KMS-11 (cell line): ENCODE results near the gene IMMP2L.

Source experiments
- H2AFZ ChIP-seq: fragments of 200-600 bp; sonication (generic); 2 replicates; pipeline ENCODE4 v1.6.1; 2016; ENCODE audit warnings: antibody characterized with exemption, mixed run types, low read depth
- H3K27ac ChIP-seq: fragments of 200-600 bp; sonication (generic); 2 replicates; pipeline ENCODE4 v1.6.1; 2016; ENCODE audit warnings: mild to moderate bottlenecking, mixed run types
- H3K27me3 ChIP-seq: fragments of 200-600 bp; sonication (generic); 2 replicates; pipeline ENCODE4 v1.6.1; 2017; ENCODE audit warnings: mild to moderate bottlenecking, low read depth, mixed run types, moderate library complexity; ENCODE audit not compliant: insufficient read depth
- H3K36me3 ChIP-seq: fragments of 200-600 bp; sonication (generic); 2 replicates; pipeline ENCODE4 v1.6.1; 2017; ENCODE audit warnings: mild to moderate bottlenecking, mixed run types; ENCODE audit not compliant: insufficient read depth
- H3K4me1 ChIP-seq: fragments of 200-600 bp; sonication (generic); 2 replicates; pipeline ENCODE4 v1.6.1; 2016; ENCODE audit warnings: mild to moderate bottlenecking, low read depth, mixed run types; ENCODE audit not compliant: poor library complexity, severe bottlenecking
- H3K4me2 ChIP-seq: fragments of 200-600 bp; sonication (generic); 2 replicates; pipeline ENCODE4 v1.7.0; 2016; ENCODE audit warnings: mild to moderate bottlenecking, mixed run types
- H3K4me3 ChIP-seq: fragments of 200-600 bp; sonication (generic); IDR thresholded peaks from 2 replicates; pipeline ENCODE4 v1.6.1; 2017; ENCODE audit warnings: low read depth, low read length, mixed read lengths; ENCODE audit not compliant: insufficient read depth
- H3K79me2 ChIP-seq: fragments of 200-600 bp; sonication (generic); 2 replicates; pipeline ENCODE4 v1.6.1; 2016; ENCODE audit warnings: low read depth, mixed run types; ENCODE audit not compliant: insufficient read depth
- H3K9ac ChIP-seq: fragments of 200-600 bp; sonication (generic); 2 replicates; pipeline ENCODE4 v1.6.1; 2016; ENCODE audit warnings: mild to moderate bottlenecking, mixed run types
- H4K20me1 ChIP-seq: fragments of 200-600 bp; sonication (generic); 2 replicates; pipeline ENCODE4 v1.6.1; 2016; ENCODE audit warnings: mild to moderate bottlenecking, mixed run types; ENCODE audit not compliant: insufficient read depth
- CTCF ChIP-seq: fragments of 200-600 bp; sonication (generic); conservative IDR thresholded peaks from 2 replicates; pipeline ENCODE4 v1.6.1; 2017; ENCODE audit warnings: low read depth, mild to moderate bottlenecking, antibody characterized with exemption, low read length, moderate library complexity, mixed read lengths

Gene IMMP2L

GRCh38 chr7:110988348-110988747 is 573.9 kb downstream of the IMMP2L start:
- Histone ChIP-seq H2AFZ (no peak overlapping the region), H3K79me2 (no peaks in the 10 kb centered on the region), H3K27me3 (no peaks in the 10 kb centered on the region), H3K9ac (no peak overlapping the region), H3K4me2 (no peak overlapping the region), H3K27ac (no peak overlapping the region), H4K20me1 (no peaks in the 10 kb centered on the region; the same call in 1 of the 2 replicates), H3K4me3 (no peak overlapping the region), H3K36me3 (no peaks in the 10 kb centered on the region), H3K4me1 (no peaks in the 10 kb centered on the region)
- TF ChIP-seq CTCF: no peak

- H3K79me2 ChIP-seq: no peaks in the 10 kb centered on the region
- no peaks in the 10 kb centered on the region; the same call in 1 of the 2 replicates for H4K20me1 ChIP-seq
- H3K4me3 ChIP-seq: no peak overlapping the region
- no peak overlapping the region for H3K4me2 ChIP-seq
- no peak overlapping the region for H2AFZ ChIP-seq
- TF ChIP-seq CTCF: no peak
- H3K4me1 ChIP-seq: no peaks in the 10 kb centered on the region
- no peak overlapping the region for H3K9ac ChIP-seq
- H3K27me3 ChIP-seq: no peaks in the 10 kb centered on the region
- H3K36me3 ChIP-seq: no peaks in the 10 kb centered on the region
- H3K27ac ChIP-seq: no peak overlapping the region
Observed at GRCh38 chr7:110987127-110987693, 575.1 kb downstream of the IMMP2L start.

GRCh38 chr7:110983822-110984456 is 578.4 kb downstream of the IMMP2L start:
- Histone ChIP-seq H3K4me2 (no peak overlapping the region), H3K4me3 (no peak overlapping the region), H3K4me1 (no peaks in the 10 kb centered on the region), H2AFZ (no peak overlapping the region), H3K27me3 (no peaks in the 10 kb centered on the region), H4K20me1 (no peaks in the 10 kb centered on the region; the same call in 1 of the 2 replicates), H3K79me2 (no peaks in the 10 kb centered on the region), H3K36me3 (no peaks in the 10 kb centered on the region), H3K27ac (no peak overlapping the region), H3K9ac (no peak overlapping the region)
- no peak for TF ChIP-seq CTCF

- TF ChIP-seq CTCF: no peak
- no peaks in the 10 kb centered on the region for H4K20me1 ChIP-seq
- no peaks in the 10 kb centered on the region for H3K36me3 ChIP-seq
- H3K4me2 ChIP-seq: no peak overlapping the region
- H3K27me3 ChIP-seq: no peaks in the 10 kb centered on the region
- no peaks in the 10 kb centered on the region for H3K4me1 ChIP-seq
- no peak overlapping the region for H3K4me3 ChIP-seq
- H3K79me2 ChIP-seq: no peaks in the 10 kb centered on the region
- no peak overlapping the region for H3K9ac ChIP-seq
- no peak overlapping the region for H3K27ac ChIP-seq
- H2AFZ ChIP-seq: no peak overlapping the region
Observed at GRCh38 chr7:110977127-110977737, 585.1 kb downstream of the IMMP2L start.
